Trophoblast cell (in vitro differentiated cells and primary cell): Measurements from ENCODE around the gene DQX1.

ENCODE experiments used
- DNase-seq, 2 donors: peaks; one replicate each; pipeline ENCODE4 v3.0.0-alpha.2; 2016
- H2AFZ ChIP-seq: 2 replicates; pipeline ENCODE4 v1.6.1; 2013; ENCODE audit warnings: low read length, moderate library complexity, mild to moderate bottlenecking; ENCODE audit not compliant: insufficient read depth, poor library complexity
- H2AK5ac ChIP-seq: 2 replicates; pipeline ENCODE4 v1.6.1; 2013; ENCODE audit warnings: mild to moderate bottlenecking, low read length
- H2BK120ac ChIP-seq: 2 replicates; pipeline ENCODE4 v1.6.1; 2013; ENCODE audit warnings: low read length, mild to moderate bottlenecking, moderate library complexity; ENCODE audit not compliant: insufficient read depth, poor library complexity
- H2BK12ac ChIP-seq: 2 replicates; pipeline ENCODE4 v1.6.1; 2013; ENCODE audit warnings: mild to moderate bottlenecking, low read length, moderate library complexity
- H2BK5ac ChIP-seq: 2 replicates; pipeline ENCODE4 v1.6.1; 2013; ENCODE audit warnings: low read length, low read depth, moderate library complexity, mild to moderate bottlenecking; ENCODE audit not compliant: poor library complexity
- H3K14ac ChIP-seq: 2 replicates; pipeline ENCODE4 v1.6.1; 2013; ENCODE audit warnings: mild to moderate bottlenecking, low read length
- H3K18ac ChIP-seq: 2 replicates; pipeline ENCODE4 v1.6.1; 2013; ENCODE audit warnings: mild to moderate bottlenecking, low read length
- H3K23ac ChIP-seq: 2 replicates; pipeline ENCODE4 v1.6.1; 2013; ENCODE audit warnings: low read length
- H3K27ac ChIP-seq: 2 replicates; pipeline ENCODE4 v1.5.1; 2013; ENCODE audit warnings: low read depth, mild to moderate bottlenecking, inconsistent platforms, low read length, moderate library complexity
- H3K27me3 ChIP-seq: 2 replicates; pipeline ENCODE4 v1.6.1; 2013; ENCODE audit warnings: inconsistent platforms, mild to moderate bottlenecking, low read length, moderate library complexity; ENCODE audit not compliant: insufficient read depth
- H3K36me3 ChIP-seq, 2 experiments: 1 replicate in 1 of 2; 2 replicates in 1 of 2; pipeline ENCODE4 v1.6.1; 2013; ENCODE audit warnings: low read length in 2 of 2, mild to moderate bottlenecking in 2 of 2, moderate library complexity in 1 of 2; ENCODE audit not compliant: insufficient read depth in 2 of 2, control insufficient read depth in 1 of 2
- H3K4ac ChIP-seq: 2 replicates; pipeline ENCODE4 v1.6.1; 2013; ENCODE audit warnings: low read depth, mild to moderate bottlenecking, low read length, moderate library complexity
- H3K4me1 ChIP-seq, 2 experiments: 1 replicate in 1 of 2; 2 replicates in 1 of 2; pipeline ENCODE4 v1.6.1; 2013; ENCODE audit warnings: low read length in 2 of 2, mild to moderate bottlenecking in 2 of 2, moderate library complexity in 1 of 2; ENCODE audit not compliant: insufficient read depth in 2 of 2, control insufficient read depth in 1 of 2
- H3K4me2 ChIP-seq: 2 replicates; pipeline ENCODE4 v1.6.1; 2013; ENCODE audit warnings: inconsistent platforms, mild to moderate bottlenecking, low read length, moderate library complexity
- H3K4me3 ChIP-seq: 2 replicates; pipeline ENCODE4 v1.5.1; 2013; ENCODE audit warnings: mild to moderate bottlenecking, low read depth, low read length, inconsistent platforms
- H3K79me1 ChIP-seq: one replicate; pipeline ENCODE4 v1.6.1; 2013; ENCODE audit warnings: low read length
- H3K79me2 ChIP-seq: 2 replicates; pipeline ENCODE4 v1.6.1; 2013; ENCODE audit warnings: low read length, mild to moderate bottlenecking; ENCODE audit not compliant: control insufficient read depth, insufficient read depth, poor library complexity
- H3K9ac ChIP-seq: 2 replicates; pipeline ENCODE4 v1.6.1; 2013; ENCODE audit warnings: mild to moderate bottlenecking, low read length
- H3K9me3 ChIP-seq: 2 replicates; pipeline ENCODE4 v1.6.1; 2013; ENCODE audit warnings: low read depth, mild to moderate bottlenecking, control low read depth, inconsistent platforms, low read length; ENCODE audit not compliant: insufficient read depth
- H4K12ac ChIP-seq: 2 replicates; pipeline ENCODE4 v1.6.1; 2013; ENCODE audit warnings: low read depth, mild to moderate bottlenecking, low read length, moderate library complexity
- H4K8ac ChIP-seq: 2 replicates; pipeline ENCODE4 v1.6.1; 2013; ENCODE audit warnings: low read depth, mild to moderate bottlenecking, low read length, moderate library complexity
- H4K91ac ChIP-seq: one replicate; pipeline ENCODE4 v1.6.1; 2013; ENCODE audit warnings: low read depth, mild to moderate bottlenecking, low read length, moderate library complexity
- WGBS: extraction: QIAGEN DNeasy Blood & Tissue Kit; methylation state at CpG from one replicate; pipeline ENCODE4 v1.1.7; 2013; ENCODE audit warnings: missing lambda C conversion rate; ENCODE audit not compliant: insufficient read length, insufficient coverage; ENCODE audit errors: extremely low coverage; 5-methylcytosine and 5-hydroxymethylcytosine counted together

Gene DQX1

DNA sequence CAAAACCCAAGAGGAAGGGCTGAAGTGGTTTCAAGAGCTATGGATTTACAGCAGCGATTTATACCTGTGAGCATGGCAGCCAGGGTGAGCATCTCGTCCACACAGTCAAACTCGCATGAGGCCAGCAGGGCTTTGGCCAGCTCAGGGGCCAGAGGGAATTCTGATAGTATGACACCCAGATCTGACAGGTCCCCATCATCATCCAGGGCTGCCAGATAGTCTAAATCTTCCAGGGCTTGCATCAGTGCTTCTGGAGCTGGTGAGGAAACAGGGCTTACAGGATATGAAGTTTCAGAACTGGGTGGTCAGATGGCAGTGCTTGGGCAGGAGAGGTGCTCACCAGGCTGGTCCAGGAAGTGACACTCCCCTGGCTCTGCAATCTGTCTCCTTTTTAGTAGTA, 3.5 kb downstream of the DQX1 start:
- Histone ChIP-seq H2BK120ac (no peak overlapping the region), H3K9ac (no peak overlapping the region), H3K27me3 (peaks cover 13% of the 10 kb centered on the region), H3K36me3 (peaks cover 14 to 20% of the 10 kb centered on the region in 2 experiments), H3K4ac (no peak overlapping the region), H3K79me2 (no peaks in the 10 kb centered on the region), H3K23ac (no peak overlapping the region), H3K9me3 (no peaks in the 10 kb centered on the region), H3K4me3 (no peak overlapping the region), H4K8ac (no peak overlapping the region), H3K27ac (no peak overlapping the region), H2AK5ac (no peak overlapping the region), H3K14ac (no peak overlapping the region), H3K4me1 (no peaks in the 10 kb centered on the region), H4K91ac (no peak overlapping the region), H2BK5ac (no peak overlapping the region), H3K18ac (no peak overlapping the region), H4K12ac (no peak overlapping the region), H2AFZ (no peak overlapping the region), H3K4me2 (no peak overlapping the region), H2BK12ac (no peak overlapping the region), H3K79me1 (no peaks in the 10 kb centered on the region)
- no peak for DNase-seq
- no CpG with 5 or more reads among the region's 3 CpGs for WGBS

DNA sequence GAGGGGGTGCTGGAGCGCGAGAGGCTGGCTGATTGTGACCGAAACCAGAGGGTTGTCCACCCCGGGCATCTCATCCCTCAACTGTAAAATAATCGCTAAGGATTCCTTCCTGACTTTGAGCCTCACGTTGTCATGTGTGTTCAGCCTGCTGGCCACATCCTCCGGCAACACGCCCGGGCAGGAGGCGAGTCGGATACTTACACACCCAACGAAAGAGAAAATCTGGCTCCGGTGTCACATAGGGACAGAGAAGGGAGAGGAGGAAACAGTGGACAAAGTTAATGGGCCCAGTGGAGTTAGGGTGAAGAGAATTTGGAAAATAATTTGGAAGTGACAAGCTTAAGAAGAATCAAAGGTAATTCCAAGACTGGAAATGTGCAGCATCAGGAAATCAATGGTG, 9.4 kb downstream of the DQX1 start:
- Histone ChIP-seq H3K27ac (no peak overlapping the region), H2BK5ac (no peak overlapping the region), H3K4me3 (no peak overlapping the region), H4K12ac (no peak overlapping the region), H3K79me2 (no peaks in the 10 kb centered on the region), H3K27me3 (peaks cover 68% of the 10 kb centered on the region), H3K18ac (no peak overlapping the region), H3K79me1 (no peaks in the 10 kb centered on the region), H3K23ac (no peak overlapping the region), H2BK12ac (no peak overlapping the region), H2AFZ (no peak overlapping the region), H2BK120ac (no peak overlapping the region), H3K14ac (no peak overlapping the region), H2AK5ac (no peak overlapping the region), H4K8ac (no peak overlapping the region), H3K4me2 (no peak overlapping the region), H4K91ac (no peak overlapping the region), H3K36me3 (no peaks in the 10 kb centered on the region), H3K4ac (no peak overlapping the region), H3K9ac (no peak overlapping the region), H3K9me3 (peaks cover 16% of the 10 kb centered on the region), H3K4me1 (peaks cover 6 to 10% of the 10 kb centered on the region in 2 experiments)
- DNase-seq, result no peak
- no CpG with 5 or more reads among the region's 13 CpGs for WGBS

- no peak overlapping the region for H3K4ac ChIP-seq
- no peak overlapping the region for H4K8ac ChIP-seq
- no peak overlapping the region for H2BK12ac ChIP-seq
- DNase-seq, result no peak
- H3K79me2 ChIP-seq, result no peaks in the 10 kb centered on the region
- no peak overlapping the region for H2AK5ac ChIP-seq
- no peak overlapping the region for H2AFZ ChIP-seq
- peaks cover 74% of the 10 kb centered on the region for H3K27me3 ChIP-seq
- H3K4me1 ChIP-seq, result peaks cover 6 to 10% of the 10 kb centered on the region in 2 experiments
- no peak overlapping the region for H2BK120ac ChIP-seq
- H3K4me3 ChIP-seq, result no peak overlapping the region
- no peak overlapping the region for H4K12ac ChIP-seq
- no peaks in the 10 kb centered on the region for H3K36me3 ChIP-seq
- no peak overlapping the region for H3K27ac ChIP-seq
- H3K79me1 ChIP-seq, result no peaks in the 10 kb centered on the region
- H3K23ac ChIP-seq, result no peak overlapping the region
- no peak overlapping the region for H2BK5ac ChIP-seq
- no peak overlapping the region for H3K14ac ChIP-seq
- peak overlapping the region; percentile 39 for H3K4me2 ChIP-seq
- H3K9me3 ChIP-seq, result peaks cover 16% of the 10 kb centered on the region
- H3K9ac ChIP-seq, result no peak overlapping the region
- H3K18ac ChIP-seq, result no peak overlapping the region
- no peak overlapping the region for H4K91ac ChIP-seq
- no CpG with 5 or more reads among the region's 72 CpGs for WGBS
Measured at GRCh38 chr2:74515981-74516633, 9.9 kb downstream of the DQX1 start.

- Histone ChIP-seq H3K36me3 (no peaks in the 10 kb centered on the region), H3K79me2 (no peaks in the 10 kb centered on the region), H3K23ac (no peak overlapping the region), H2BK5ac (no peak overlapping the region), H3K4me2 (peak overlapping the region; percentile 39), H3K4me1 (peaks cover 6 to 10% of the 10 kb centered on the region in 2 experiments), H2AFZ (no peak overlapping the region), H3K79me1 (no peaks in the 10 kb centered on the region), H3K9me3 (peaks cover 16% of the 10 kb centered on the region), H4K8ac (no peak overlapping the region), H2BK120ac (no peak overlapping the region), H3K4ac (no peak overlapping the region), H3K9ac (no peak overlapping the region), H3K4me3 (peak overlapping the region; percentile 42), H3K27me3 (peaks cover 75% of the 10 kb centered on the region), H3K18ac (no peak overlapping the region), H4K91ac (no peak overlapping the region), H2AK5ac (no peak overlapping the region), H3K14ac (no peak overlapping the region), H2BK12ac (no peak overlapping the region), H4K12ac (no peak overlapping the region), H3K27ac (no peak overlapping the region)
- DNase-seq, result no peak
- WGBS, result no CpG with 5 or more reads among the region's 60 CpGs
Measured at GRCh38 chr2:74515271-74515980, 10.6 kb downstream of the DQX1 start.
